H1 (cell line): Measurements from ENCODE around the gene LPCAT1. TPM values are rescaled to one million over a fixed set of nuclear protein-coding genes. Genes with fewer than 3 reads are reported as not detected.

ENCODE experiments used
- CHD7 ChIP-seq: fragments of 300-600 bp; sonication (generic); IDR thresholded peaks from 2 replicates; pipeline ENCODE4 v1.7.1; 2012; ENCODE audit warnings: low read length, moderate library complexity, mild to moderate bottlenecking, inconsistent platforms; ENCODE audit not compliant: insufficient replicate concordance
- NRF1 ChIP-seq: IDR thresholded peaks from 2 replicates; pipeline ENCODE4 v1.6.1; 2011; ENCODE audit warnings: mild to moderate bottlenecking, low read depth, low read length, improper control_type of control experiment
- polyA plus RNA-seq, 7 experiments: library from polyadenylated mRNA; depleted of rRNA in 3 of 7; stranded (reverse) in 5 of 7; unstranded in 2 of 7; fragments of >200 nt in 5 of 7; fragments of 200-250 nt in 2 of 7; gene quantifications; 1 replicate in 5 of 7; 2 replicates in 1 of 7; 4 replicates in 1 of 7; pipeline versions ENCODE4 v1.2.1 to v1.2.3, GENCODE V29; 2011 to 2013; ENCODE audit warnings: missing spikeins in 2 of 7, mixed read lengths in 2 of 7
- total RNA-seq: library from RNA; stranded (reverse); fragmentation: NEBNext Ultra II Directional; extraction: Animal tissue kit (Norgen Biotek cat#: 25700); gene quantifications from 2 replicates; pipeline ENCODE4 v1.2.1, GENCODE V29; 2021

LPCAT1 gene
- total and polyA plus RNA-seq, 2 of the 8 experiments (the other 6 are each of a cell fraction or from before 2014, with no cell fraction given) = 107 to 260 TPM

- TF ChIP-seq CHD7 (no peak), NRF1 (no peak)
Measured at GRCh38 chr5:1418921-1419280, 104.9 kb downstream of the LPCAT1 start (continued).
